Progenitor cell of endocrine pancreas (in vitro differentiated cells): ENCODE measurements around the gene TRAF2. TPM values are rescaled to one million over a fixed set of nuclear protein-coding genes. Genes with fewer than 3 reads are reported as not detected.

Source experiments
- DNase-seq: peaks from one replicate; pipeline ENCODE4 v3.0.0; 2021; ENCODE audit warnings: low spot score; ENCODE audit not compliant: unreplicated experiment
- H3K27ac Mint-ChIP-seq: 2 replicates; pipeline ENCODE4 v1.8.0; 2021; ENCODE audit warnings: mild to moderate bottlenecking, moderate library complexity, mixed read lengths
- H3K27me3 Mint-ChIP-seq: 2 replicates; pipeline ENCODE4 v1.8.0; 2021; ENCODE audit warnings: mixed read lengths
- H3K36me3 Mint-ChIP-seq: 2 replicates; pipeline ENCODE4 v1.8.0; 2022; ENCODE audit warnings: mixed read lengths; ENCODE audit not compliant: insufficient read depth
- H3K4me1 Mint-ChIP-seq: 2 replicates; pipeline ENCODE4 v1.8.0; 2021; ENCODE audit warnings: low read depth, mixed read lengths
- H3K4me3 Mint-ChIP-seq: 2 replicates; pipeline ENCODE4 v1.8.0; 2021; ENCODE audit warnings: low read depth, mild to moderate bottlenecking, moderate library complexity, mixed read lengths
- H3K9me3 Mint-ChIP-seq: 2 replicates; pipeline ENCODE4 v1.8.0; 2021; ENCODE audit warnings: low read depth, mixed read lengths
- CTCF ChIP-seq: fragments of 200-600 bp; sonication (generic); IDR thresholded peaks from one replicate; pipeline ENCODE4 v1.5.0; 2021; ENCODE audit warnings: antibody characterized with exemption, mild to moderate bottlenecking; ENCODE audit not compliant: unreplicated experiment
- total RNA-seq: library from RNA; stranded (reverse); gene quantifications from 2 replicates; pipeline ENCODE4 v1.2.1, GENCODE V29; 2021

Gene TRAF2
- total RNA-seq, 1 donor from 2014 or later, result 23.4 TPM

- Mint-ChIP-seq H3K27ac (no peak overlapping the region), H3K36me3 (peaks cover 9% of the 10 kb centered on the region), H3K9me3 (no peaks in the 10 kb centered on the region), H3K4me3 (no peak overlapping the region), H3K27me3 (no peaks in the 10 kb centered on the region), H3K4me1 (no peaks in the 10 kb centered on the region)
- DNase-seq, result no peak
- no peak for TF ChIP-seq CTCF
These were observed 42.3 kb downstream of the TRAF2 start for GRCh38 chr9:136928591-136928990.

- no peak for TF ChIP-seq CTCF
These were observed 43.7 kb downstream of the TRAF2 start for GRCh38 chr9:136930014-136930413.

DNA sequence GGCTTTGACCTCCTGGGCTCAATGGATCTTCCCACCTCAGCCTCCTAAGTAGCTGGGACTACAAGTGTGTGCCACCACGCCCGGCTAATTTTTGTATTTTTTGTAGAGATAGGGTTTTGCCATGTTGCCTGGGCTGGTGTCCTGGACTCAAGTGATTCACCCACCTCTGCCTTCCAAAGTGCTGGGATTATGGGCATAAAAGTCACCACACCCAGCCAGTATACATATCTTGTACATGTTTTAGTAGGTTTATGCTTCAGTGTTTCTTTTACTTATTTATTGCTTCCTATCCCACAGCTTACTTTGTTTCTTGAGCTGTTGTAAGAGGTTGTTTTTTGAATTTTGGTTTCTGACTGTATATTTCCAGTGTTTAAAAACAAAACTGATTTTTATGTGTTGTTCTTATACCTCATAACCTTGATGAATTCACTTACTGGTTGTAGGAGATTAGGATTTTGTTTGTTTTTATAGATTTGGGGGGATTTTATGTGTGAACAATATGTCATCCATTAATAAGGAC is 45.4 kb downstream of the TRAF2 start:
- DNase-seq, result no peak
- Mint-ChIP-seq H3K27me3 (no peaks in the 10 kb centered on the region), H3K27ac (no peak overlapping the region), H3K4me3 (no peak overlapping the region), H3K9me3 (no peaks in the 10 kb centered on the region), H3K4me1 (no peaks in the 10 kb centered on the region), H3K36me3 (peaks cover 7% of the 10 kb centered on the region)
- no peak for TF ChIP-seq CTCF

More at GRCh38 chr9:136930014-136930413, 43.7 kb downstream of the TRAF2 start:
- no peak for DNase-seq
- no peaks in the 10 kb centered on the region for H3K9me3 Mint-ChIP-seq
- peaks cover 9% of the 10 kb centered on the region for H3K36me3 Mint-ChIP-seq
- no peaks in the 10 kb centered on the region for H3K27me3 Mint-ChIP-seq
- H3K4me3 Mint-ChIP-seq, result no peak overlapping the region
- no peaks in the 10 kb centered on the region for H3K4me1 Mint-ChIP-seq
- H3K27ac Mint-ChIP-seq, result no peak overlapping the region

DNA sequence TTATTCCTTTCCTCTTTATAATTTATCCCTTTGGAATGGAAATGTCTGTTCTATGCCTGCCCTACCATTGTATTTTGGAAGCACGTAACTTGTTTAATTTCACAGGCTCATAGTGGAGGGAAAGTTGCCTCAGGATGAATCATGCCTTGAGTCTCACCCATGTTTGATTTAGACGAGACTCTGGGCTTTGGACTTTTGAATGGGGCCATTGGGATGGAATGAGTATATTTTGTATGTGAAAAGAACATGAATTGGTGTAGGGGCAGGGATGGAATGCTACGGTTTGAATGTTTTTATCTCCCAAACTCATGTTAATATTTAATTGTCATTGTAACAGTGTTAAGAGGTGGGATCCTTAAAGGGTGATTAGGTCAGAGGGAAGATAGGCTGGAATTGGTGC is 48.0 kb downstream of the TRAF2 start:
- Mint-ChIP-seq H3K4me3 (no peak overlapping the region), H3K27ac (no peak overlapping the region), H3K36me3 (peaks cover 9% of the 10 kb centered on the region), H3K4me1 (no peaks in the 10 kb centered on the region), H3K27me3 (no peaks in the 10 kb centered on the region), H3K9me3 (no peaks in the 10 kb centered on the region)
- no peak for TF ChIP-seq CTCF
- no peak for DNase-seq

DNA sequence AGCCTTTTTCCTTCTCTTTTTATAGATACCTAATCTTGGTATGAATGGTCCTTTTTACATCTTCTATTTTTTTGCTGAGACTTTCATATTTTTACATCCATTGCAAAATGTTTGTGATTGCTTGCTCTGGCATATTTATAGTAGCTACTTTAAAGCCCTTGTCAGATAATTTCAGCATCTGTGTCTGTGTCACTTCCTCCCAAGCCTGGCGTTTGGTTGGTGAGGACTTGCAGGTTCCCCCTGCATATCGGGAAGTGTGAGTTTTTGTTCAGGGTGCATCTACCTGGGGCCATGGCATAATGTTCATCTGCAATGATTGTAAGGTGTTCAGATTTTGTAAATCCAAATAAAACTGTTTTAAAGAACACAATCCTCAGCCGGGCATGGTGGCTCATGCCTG is 49.3 kb downstream of the TRAF2 start:
- Mint-ChIP-seq H3K27ac (no peak overlapping the region), H3K27me3 (no peaks in the 10 kb centered on the region), H3K4me1 (no peaks in the 10 kb centered on the region), H3K9me3 (no peaks in the 10 kb centered on the region), H3K36me3 (peaks cover 9% of the 10 kb centered on the region), H3K4me3 (no peak overlapping the region)
- DNase-seq, result no peak
- no peak for TF ChIP-seq CTCF
